HG03520 (cell line): ENCODE measurements around the gene TEDC1.
A peak's percentile ranks its signal among the peaks of the same experiment; 100 is the strongest.

Source experiments
- ATAC-seq: cut with Tn5 transposase; IDR thresholded peaks from one replicate; pipeline ENCODE4 v1.9.1; 2021; ENCODE audit warnings: mild to moderate bottlenecking, moderate library complexity; ENCODE audit not compliant: unreplicated experiment

Gene TEDC1

DNA sequence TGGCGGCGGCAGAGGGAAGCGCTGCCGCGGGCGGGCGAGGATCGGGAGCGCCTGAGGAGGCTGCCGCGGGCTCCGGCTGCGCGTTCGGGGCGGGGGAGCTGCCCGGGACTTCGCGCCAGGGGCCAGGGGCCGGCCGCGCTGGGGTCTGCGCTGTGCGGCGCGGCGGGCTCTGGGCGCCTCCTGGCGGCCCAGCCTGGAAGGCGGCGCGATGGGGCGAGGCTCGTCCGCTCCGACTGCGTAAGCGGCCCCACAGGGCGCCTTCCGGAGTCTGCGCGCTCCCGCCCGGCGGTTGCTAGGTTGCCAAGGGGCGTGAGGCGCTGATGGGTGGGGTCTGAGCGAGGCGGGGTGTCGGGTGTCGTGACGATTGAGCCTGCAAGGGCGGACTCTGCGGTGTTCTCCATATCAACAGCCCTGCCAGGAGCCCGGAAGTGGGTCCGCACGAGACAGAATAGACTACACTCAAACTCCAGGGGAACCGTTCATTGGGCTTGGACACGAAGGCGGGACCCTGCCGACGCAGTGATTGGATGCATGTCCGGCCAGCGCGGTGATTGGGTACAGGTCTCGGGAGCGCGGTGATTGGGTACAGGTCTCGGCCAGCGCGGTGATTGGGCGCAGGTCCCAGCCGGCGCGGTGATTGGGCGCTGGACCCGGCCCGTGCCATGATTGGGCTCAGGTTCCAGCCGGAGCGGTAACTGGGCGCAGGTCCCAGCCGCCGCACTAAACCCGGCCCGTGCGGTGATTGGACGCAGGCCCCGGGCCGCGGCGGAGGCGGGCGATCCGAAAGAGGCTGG lies at the start of gene TEDC1:
Gene TEDC1 (plus strand): TSS at position 675 of the 794 bp plus-strand sequence. CDS start 130 bp downstream, outside the sequence.
- peak; percentile 57 for ATAC-seq

DNA sequence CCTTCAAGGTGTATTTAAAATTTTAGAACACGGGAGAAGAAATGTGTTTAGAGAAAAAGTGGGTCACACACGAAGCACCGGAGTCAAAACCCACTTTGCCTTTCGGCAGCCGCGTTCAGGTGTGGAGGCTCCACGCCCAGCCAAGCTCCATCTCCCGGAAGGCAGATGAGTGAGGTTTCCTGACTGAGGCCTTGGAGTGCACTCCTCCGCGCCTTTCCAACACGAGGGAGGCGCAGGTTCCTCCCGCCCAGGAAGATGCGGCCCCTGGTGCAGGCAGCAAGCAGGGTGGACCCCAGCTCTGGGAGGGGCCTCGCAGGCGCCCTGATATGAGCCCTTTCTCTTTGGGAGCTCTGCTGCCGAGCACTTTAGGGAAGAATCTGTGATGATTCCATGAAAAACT lies 48.9 kb upstream of the TEDC1 start:
- ATAC-seq = no peak

- ATAC-seq = no peak
Measured at GRCh38 chr14:105442834-105443233, 48.2 kb upstream of the TEDC1 start.

DNA sequence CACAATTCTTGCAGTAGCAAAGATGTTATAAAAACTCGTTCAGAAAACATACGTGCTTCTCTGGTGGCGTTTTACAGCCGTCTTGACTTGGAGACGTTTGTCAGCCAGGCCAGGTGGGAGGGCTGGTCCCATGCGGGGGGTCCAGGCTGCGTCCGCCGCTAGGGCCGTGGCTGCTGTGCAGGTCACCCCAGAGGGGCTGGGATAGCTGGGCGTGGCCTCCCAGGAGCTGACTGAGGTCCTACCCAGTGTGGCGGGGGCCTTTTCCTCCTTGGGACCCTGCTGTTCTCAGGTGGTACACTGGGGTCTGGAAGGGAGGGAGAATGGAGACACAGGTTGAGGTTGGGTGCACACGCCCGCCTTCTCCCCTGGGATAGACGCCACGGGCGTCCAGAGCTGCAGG lies 46.2 kb upstream of the TEDC1 start:
- ATAC-seq = no peak

GRCh38 chr14:105445290-105445689 lies 45.8 kb upstream of the TEDC1 start:
- ATAC-seq = no peak

GRCh38 chr14:105445901-105446845 lies 44.9 kb upstream of the TEDC1 start:
- ATAC-seq = no peak

DNA sequence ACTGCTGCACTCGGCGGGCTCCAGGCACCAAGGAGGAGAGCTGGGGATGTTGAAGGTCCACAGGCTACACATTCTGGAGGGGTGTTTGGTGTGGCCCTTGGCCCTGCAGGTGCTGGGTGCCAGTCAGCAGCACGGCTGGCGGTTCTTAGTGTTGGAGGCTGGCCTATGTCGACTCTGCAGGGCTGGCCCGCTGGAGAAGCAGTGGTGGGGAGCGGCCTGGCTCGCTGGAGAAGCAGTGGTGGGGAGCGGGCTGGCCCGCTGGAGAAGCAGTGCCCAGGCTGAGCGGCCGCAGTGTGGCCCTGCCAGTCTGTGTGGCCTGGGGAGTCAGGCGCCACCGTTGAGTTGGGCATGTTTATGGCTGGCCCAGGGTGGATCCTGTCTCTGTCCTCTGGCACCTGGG lies 44.1 kb upstream of the TEDC1 start:
- ATAC-seq = no peak

- no peak for ATAC-seq
Measured at GRCh38 chr14:105447651-105448640, 43.1 kb upstream of the TEDC1 start.

DNA sequence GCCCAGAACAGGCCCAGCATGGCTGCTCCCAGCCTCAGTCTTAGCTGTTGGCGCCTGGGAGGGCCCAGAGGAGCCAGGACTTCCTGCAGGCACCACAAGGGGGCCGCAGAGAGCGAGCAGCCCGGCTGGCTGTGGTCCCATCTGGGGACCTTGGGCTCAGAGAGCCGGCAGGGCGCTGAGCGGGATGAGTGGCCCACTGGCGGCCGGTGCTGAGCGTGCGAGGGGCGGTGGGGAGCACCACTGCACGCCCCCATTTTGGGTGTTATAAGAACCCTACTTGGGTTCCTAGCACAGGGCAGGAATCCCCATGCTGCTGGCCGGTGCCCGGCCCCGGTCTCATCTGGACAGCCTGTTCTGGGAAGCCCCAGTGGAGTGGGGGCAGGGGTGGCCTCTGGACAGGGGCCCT lies 42.3 kb upstream of the TEDC1 start:
- ATAC-seq = no peak

DNA sequence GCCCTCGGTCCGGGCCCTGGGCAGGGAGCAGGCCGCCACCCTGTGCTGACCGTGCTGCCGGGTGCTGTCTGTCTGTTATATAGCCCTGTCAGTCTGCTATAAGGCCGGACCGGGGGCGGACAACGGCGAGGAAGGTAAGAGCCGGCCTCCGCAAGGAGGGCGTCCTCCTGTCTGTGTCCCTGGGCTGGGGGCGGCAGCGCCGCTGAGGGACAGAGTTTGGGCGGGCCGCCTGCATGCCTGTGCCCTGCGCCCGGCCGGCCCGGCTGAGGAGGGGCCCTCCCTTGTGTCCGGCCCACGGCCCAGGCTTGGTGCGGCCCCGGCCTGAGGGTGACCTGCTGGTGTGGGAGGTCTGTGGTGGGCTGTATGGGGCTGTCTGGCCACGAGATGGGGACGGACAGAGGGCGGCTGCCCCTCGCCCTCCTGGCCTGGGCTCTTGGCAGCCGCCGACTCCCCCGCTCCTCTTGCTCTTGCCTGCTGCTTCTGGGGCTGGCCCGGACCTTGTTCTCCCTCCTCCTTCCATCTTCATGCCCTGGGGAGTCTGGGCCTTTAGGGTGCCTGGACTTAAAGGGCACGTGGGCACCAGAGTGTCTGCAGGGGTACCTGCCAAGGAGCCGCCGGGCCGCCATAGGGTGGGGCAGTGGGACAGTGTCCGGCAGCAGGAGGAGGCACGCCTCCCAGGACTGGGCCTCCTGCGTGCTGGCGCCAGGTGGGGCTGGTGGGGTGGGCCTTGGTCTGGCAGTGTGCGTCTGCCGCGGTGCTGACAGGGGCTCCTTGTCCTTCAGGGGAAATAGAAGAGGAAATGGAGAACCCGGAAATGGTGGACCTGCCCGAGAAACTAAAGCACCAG lies 41.5 kb upstream of the TEDC1 start:
- ATAC-seq = no peak

DNA sequence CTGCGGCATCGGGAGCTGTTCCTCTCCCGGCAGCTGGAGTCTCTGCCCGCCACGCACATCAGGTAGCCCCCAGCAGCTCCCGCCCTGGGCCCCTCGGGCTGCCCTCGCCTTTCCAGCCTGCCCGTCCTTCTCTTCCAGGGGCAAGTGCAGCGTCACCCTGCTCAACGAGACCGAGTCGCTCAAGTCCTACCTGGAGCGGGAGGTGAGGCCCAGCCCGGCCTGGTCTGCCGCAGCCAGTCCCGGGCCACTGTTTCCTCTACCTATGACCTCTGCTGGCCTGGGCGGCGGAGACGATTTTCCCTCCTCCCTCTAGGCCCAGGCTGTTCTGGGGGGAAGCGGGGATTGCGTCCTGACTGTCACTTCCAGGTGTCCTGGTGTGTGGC lies 40.9 kb upstream of the TEDC1 start:
- no peak for ATAC-seq

GRCh38 chr14:105450864-105451720 lies 40.0 kb upstream of the TEDC1 start:
- no peak for ATAC-seq

GRCh38 chr14:105452963-105453362 lies 38.1 kb upstream of the TEDC1 start:
- ATAC-seq = no peak

DNA sequence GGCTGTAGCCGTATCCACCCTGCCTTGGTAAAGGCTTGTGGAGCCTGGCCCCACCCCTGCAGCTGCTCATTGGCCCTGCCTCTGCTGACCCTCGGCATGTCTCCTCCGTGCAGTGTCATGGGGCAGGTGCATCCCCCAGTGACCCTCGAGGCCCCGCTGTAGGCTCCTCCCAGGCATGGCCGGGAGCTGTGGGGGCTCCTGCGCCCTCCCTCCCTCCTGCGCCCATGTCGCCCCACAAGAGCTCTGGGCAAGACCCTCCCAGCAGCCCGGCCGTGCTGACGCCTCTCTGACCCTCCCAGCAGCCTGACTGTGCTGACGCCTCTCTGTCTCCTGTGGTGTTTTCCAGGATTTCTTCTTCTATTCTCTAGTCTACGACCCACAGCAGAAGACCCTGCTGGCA lies 37.2 kb upstream of the TEDC1 start:
- no peak for ATAC-seq

DNA sequence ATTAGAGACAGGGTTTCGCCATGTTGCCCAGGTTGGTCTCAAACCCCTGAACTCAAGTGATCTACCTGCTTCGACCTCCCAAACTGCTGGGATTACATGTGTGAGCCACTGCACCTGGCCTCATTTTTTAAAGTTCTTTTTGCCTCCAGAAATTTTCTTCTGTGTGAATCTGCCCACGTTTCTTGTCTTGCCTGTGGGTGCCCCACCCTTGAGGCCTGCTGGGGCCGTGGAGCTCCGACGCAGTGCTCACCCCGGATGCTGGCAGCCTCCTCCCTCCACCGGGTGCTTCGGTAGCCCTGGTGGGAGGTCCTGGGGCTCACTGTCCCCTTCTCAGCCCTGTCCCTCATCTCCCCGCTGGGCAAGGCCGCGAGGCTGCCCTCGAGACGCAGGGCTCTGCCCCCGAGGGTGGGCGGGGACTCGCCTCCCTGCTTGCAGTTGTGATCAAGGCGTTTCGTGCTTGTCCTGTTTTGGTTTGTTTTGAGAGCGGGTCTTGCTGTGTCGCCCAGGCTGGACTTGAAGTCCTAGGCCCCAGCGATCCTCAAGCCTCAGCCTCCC lies 35.9 kb upstream of the TEDC1 start:
- ATAC-seq = no peak

DNA sequence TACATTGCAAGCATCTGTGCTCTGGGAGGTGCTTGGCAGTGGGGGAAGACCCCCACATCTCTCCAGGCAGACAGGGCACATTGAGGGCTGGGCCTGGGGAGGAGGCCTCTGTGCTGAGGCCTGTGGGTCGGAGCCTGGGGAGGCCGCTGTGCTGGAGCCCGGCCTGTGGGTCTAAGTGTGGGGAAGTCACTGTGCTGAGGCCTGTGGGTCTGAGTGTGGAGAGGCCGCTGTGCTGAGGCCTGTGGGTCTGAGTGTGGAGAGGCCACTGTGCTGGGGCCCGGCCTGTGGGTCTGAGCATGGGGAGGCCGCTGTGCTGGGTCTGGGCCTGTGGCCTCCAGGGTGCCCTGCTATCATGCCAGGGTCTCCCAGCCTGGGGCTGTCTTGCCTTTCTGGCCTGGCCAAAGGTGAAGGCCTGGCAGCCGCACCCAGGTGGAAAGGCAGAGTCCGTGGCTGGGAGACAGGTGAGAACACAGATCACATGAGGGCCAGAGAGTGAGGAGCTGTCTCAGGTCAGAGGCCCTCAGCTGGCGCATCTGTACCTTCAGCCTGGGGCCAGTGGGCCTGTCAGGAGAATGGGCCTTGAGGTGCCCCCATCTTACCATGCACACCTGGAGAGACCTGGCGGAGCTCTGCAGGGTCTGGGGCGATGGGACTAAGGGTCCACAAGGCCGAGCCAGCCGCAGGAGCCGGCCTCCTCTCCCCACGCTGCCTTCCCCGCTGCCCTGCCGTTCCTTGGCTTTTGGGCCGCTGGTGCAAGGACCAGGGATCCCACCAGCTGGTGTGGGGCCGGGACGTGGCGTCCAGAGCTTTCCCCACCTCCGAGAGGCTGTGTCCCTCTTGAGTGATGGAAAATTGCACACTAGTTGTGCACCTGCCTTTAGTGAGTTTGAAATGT lies 35.0 kb upstream of the TEDC1 start:
- ATAC-seq = no peak

- no peak for ATAC-seq
Measured at GRCh38 chr14:105456736-105457617, 34.1 kb upstream of the TEDC1 start.
